PC-9 (cell line): ENCODE results near the gene NFATC1. TPM values are rescaled to one million over a fixed set of nuclear protein-coding genes. Genes with fewer than 3 reads are reported as not detected.

Source experiments
- BruUV-seq: library from RNA; stranded (reverse); fragments of 400-500 nt; replicated peaks from 2 replicates; lab custom pipeline; 2021; lab: Mats Ljungman, UMichigan
- CTCF ChIA-PET: fragments of 300-600 bp; sonication (Branson Sonifier 250); formaldehyde crosslinking; loops from one replicate; lab custom pipeline; 2022; ENCODE audit warnings: antibody characterized with exemption; lab: Charles Lee
- POLR2A ChIA-PET: fragments of 300-600 bp; sonication (Branson Sonifier 250); formaldehyde crosslinking; loops from one replicate; lab custom pipeline; 2022; ENCODE audit warnings: antibody characterized with exemption; ENCODE audit not compliant: unreplicated experiment; lab: Charles Lee
- DNase-seq, 2 experiments: peaks; one replicate each; pipeline versions ENCODE4 v3.0.0 to v3.0.0-alpha.2; 2015 to 2022; ENCODE audit warnings: mixed read lengths in 1 of 2
- H2AFZ ChIP-seq: fragments of 200-600 bp; sonication (generic); 2 replicates; pipeline ENCODE4 v1.8.1; 2017; ENCODE audit warnings: antibody characterized with exemption
- H3F3A ChIP-seq: fragments of 200-600 bp; sonication (generic); 2 replicates; pipeline ENCODE4 v1.8.1; 2017; ENCODE audit warnings: antibody characterized with exemption, mild to moderate bottlenecking, low read depth; ENCODE audit not compliant: insufficient read depth
- H3K27ac ChIP-seq: fragments of 200-600 bp; sonication (generic); 2 replicates; pipeline ENCODE4 v1.6.1; 2016; ENCODE audit warnings: mixed run types
- H3K27me3 ChIP-seq: fragments of 200-600 bp; sonication (generic); 2 replicates; pipeline ENCODE4 v1.6.1; 2016; ENCODE audit warnings: low read depth, mixed run types; ENCODE audit not compliant: insufficient read depth
- H3K36me3 ChIP-seq: fragments of 200-600 bp; sonication (generic); 2 replicates; pipeline ENCODE4 v1.6.1; 2016; ENCODE audit warnings: low read depth, mixed run types
- H3K4me1 ChIP-seq: fragments of 200-600 bp; sonication (generic); replicated peaks from 2 replicates; pipeline ENCODE4 v1.6.1; 2016; ENCODE audit warnings: mixed run types; ENCODE audit not compliant: insufficient read depth
- H3K4me2 ChIP-seq: fragments of 200-600 bp; sonication (generic); 2 replicates; pipeline ENCODE4 v1.6.1; 2017; ENCODE audit warnings: mixed run types
- H3K4me3 ChIP-seq: fragments of 200-600 bp; sonication (generic); 2 replicates; pipeline ENCODE4 v1.6.1; 2016; ENCODE audit warnings: mixed run types
- H3K79me2 ChIP-seq: fragments of 200-600 bp; sonication (generic); 2 replicates; pipeline ENCODE4 v1.6.1; 2017; ENCODE audit warnings: low read depth, mixed run types
- H3K9me2 ChIP-seq: fragments of 200-600 bp; sonication (generic); 2 replicates; pipeline ENCODE4 v1.8.1; 2017; ENCODE audit warnings: mild to moderate bottlenecking; ENCODE audit not compliant: insufficient read depth
- H3K9me3 ChIP-seq: fragments of 200-600 bp; sonication (generic); 2 replicates; pipeline ENCODE4 v1.8.1; 2016; ENCODE audit warnings: low read depth; ENCODE audit not compliant: insufficient read depth
- H4K20me1 ChIP-seq: fragments of 200-600 bp; sonication (generic); 2 replicates; pipeline ENCODE4 v1.8.1; 2017; ENCODE audit not compliant: insufficient read depth
- EZH2 ChIP-seq: fragments of 200-600 bp; sonication (generic); IDR thresholded peaks from 2 replicates; pipeline ENCODE4 v1.8.0; 2017; ENCODE audit warnings: antibody characterized with exemption, low read depth
- intact Hi-C: fragments of 100-400 bp; cut with micrococcal nuclease; formaldehyde crosslinking; loops from one replicate; pipeline ENCODE4 v1.10.0; 2022; ENCODE audit not compliant: unreplicated experiment
- total RNA-seq: library from RNA; stranded (reverse); gene quantifications from 2 replicates; pipeline ENCODE4 v1.2.3, GENCODE V29; 2021
- TF ChIP-seq, protein P1 (sequence below): fragments of 200-600 bp; sonication (generic); conservative IDR thresholded peaks from 2 replicates; pipeline ENCODE4 v1.6.1; 2017; ENCODE audit warnings: mixed run types, antibody characterized with exemption, mild to moderate bottlenecking, moderate library complexity

NFATC1 gene
- total RNA-seq, 1 experiment from 2014 or later: 2.6 TPM

DNA sequence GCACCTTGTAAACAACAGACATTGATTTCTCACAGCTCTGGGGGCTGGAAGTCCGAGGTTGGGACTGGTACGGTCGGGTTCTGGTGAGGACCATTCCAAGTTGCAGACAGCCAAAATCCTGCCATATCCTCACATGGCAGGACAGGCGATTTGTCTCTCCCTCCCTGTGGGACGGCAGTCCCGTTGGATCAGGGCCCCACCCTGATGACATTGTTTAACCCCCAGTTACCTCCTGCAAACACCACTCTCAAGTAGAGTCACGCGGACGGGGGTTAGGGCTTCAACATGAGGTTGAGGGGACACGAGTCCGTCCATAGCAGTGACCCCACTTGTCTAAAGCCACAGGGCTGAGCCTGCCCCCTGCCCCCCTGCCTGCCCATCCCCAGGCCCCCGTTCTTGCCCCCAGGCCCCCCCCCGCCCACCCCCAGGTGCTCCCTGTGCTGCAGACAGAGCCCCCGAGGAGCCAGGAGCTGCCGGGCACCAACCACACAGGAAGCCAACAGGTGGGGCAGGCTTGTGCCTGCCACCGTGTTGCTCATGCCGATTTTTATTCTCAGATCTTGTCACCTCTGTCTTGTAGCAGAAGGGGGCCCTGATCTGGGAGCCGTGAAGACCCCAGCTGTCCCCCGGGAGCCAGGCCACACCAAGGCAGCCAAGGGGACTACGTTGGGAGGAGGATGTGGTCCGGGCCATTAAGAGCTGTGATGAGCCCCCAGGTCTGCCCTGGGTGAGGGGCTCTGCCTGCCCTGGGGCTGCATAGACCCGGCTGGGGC lies 82.2 kb downstream of the NFATC1 start:
- Histone ChIP-seq H2AFZ (no peak overlapping the region), H3K79me2 (no peaks in the 10 kb centered on the region), H3K4me3 (no peak overlapping the region), H3K9me2 (no peaks in the 10 kb centered on the region), H4K20me1 (no peaks in the 10 kb centered on the region), H3K9me3 (no peaks in the 10 kb centered on the region), H3K27me3 (no peaks in the 10 kb centered on the region; the same call in 1 of the 2 replicates), H3K4me1 (no peaks in the 10 kb centered on the region), H3K36me3 (no peaks in the 10 kb centered on the region), H3K27ac (no peak overlapping the region), H3K4me2 (no peak overlapping the region), H3F3A (no peaks in the 10 kb centered on the region)
- TF ChIP-seq, protein P1, sequence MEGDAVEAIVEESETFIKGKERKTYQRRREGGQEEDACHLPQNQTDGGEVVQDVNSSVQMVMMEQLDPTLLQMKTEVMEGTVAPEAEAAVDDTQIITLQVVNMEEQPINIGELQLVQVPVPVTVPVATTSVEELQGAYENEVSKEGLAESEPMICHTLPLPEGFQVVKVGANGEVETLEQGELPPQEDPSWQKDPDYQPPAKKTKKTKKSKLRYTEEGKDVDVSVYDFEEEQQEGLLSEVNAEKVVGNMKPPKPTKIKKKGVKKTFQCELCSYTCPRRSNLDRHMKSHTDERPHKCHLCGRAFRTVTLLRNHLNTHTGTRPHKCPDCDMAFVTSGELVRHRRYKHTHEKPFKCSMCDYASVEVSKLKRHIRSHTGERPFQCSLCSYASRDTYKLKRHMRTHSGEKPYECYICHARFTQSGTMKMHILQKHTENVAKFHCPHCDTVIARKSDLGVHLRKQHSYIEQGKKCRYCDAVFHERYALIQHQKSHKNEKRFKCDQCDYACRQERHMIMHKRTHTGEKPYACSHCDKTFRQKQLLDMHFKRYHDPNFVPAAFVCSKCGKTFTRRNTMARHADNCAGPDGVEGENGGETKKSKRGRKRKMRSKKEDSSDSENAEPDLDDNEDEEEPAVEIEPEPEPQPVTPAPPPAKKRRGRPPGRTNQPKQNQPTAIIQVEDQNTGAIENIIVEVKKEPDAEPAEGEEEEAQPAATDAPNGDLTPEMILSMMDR: no peak
- no peak for TF ChIP-seq EZH2
- no TSS peak for BruUV-seq
- POLR2A ChIA-PET: no interaction called here
- no peak for DNase-seq
- CTCF ChIA-PET: no interaction called here
- intact Hi-C loops: no loop called here

DNA sequence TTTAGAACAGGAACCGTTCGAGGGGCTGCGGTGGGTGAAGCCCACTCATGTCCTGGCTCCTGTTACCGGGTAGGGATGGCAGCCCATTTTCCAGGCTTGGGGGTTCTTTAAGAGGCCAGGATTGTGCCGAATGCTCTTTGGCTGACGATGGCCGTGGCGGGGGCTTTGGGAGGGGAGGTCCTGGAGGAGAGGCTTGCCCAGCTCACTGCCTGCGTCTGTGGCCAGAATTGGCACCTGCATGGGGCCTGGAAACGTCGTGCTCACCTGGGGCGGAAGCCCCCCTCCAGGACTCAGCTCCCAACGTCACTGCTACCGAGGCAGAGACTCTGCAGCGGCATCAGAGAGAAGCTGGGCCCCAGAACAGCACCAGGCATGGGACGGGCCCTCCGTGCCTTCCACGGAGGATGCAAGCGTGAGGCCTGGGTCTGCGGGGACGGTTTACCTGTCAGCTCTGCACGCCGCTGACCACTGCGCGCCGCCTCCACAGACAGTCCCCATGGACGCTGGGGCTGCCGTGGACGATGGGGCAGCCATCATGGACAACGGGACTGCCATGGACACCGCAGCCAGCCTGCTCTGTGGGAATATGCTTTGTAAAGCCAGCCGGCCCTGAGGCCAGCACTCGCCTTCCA lies 82.9 kb downstream of the NFATC1 start:
- intact Hi-C loops: no loop called here
- Histone ChIP-seq H3K4me2 (no peak overlapping the region), H3K9me3 (no peaks in the 10 kb centered on the region), H3K27me3 (no peaks in the 10 kb centered on the region; the same call in 1 of the 2 replicates), H3K36me3 (no peaks in the 10 kb centered on the region), H3F3A (no peaks in the 10 kb centered on the region), H3K9me2 (no peaks in the 10 kb centered on the region), H2AFZ (no peak overlapping the region), H3K4me3 (no peak overlapping the region), H3K4me1 (no peaks in the 10 kb centered on the region), H4K20me1 (no peaks in the 10 kb centered on the region), H3K27ac (no peak overlapping the region), H3K79me2 (no peaks in the 10 kb centered on the region)
- ChIA-PET CTCF (no interaction called here), POLR2A (no interaction called here)
- no peak for DNase-seq
- no TSS peak for BruUV-seq
- no peak for TF ChIP-seq EZH2
- TF ChIP-seq, protein P1: no peak

DNA sequence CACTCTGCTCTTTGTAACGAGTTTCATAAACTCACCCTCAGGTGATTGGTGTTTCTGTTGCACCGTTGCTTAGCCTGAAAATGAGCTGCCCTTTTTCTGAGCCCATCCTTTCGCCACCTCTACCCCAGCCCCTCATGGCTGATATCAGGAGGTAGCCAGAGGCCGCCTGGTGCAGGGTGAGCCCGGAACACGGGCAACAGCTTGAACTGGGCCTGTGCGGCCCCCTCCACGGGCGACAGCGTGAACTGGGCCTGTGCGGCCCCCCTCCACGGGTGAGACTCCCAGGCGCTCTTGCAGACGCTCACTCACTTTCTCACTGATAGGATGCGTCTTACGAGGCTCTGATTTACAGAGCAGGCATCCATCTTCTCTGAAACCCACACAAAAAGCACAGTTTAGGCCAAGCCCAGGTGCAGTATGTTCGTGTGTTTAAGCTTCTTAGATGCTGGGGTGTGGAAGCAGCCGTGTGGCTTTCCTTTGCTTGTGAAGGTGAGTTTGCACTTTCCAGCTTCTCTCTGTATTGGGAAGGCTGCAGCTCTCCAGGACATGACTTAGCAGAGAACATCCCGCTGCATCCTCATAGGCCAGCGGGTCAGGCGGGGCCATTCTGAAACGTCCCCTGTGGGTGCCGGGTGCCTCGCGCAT lies 83.5 kb downstream of the NFATC1 start:
- CTCF ChIA-PET: no interaction called here

More for the DNA sequence above, 83.5 kb downstream of the NFATC1 start:
- intact Hi-C loops: no loop called here
- Histone ChIP-seq H3K9me3 (no peaks in the 10 kb centered on the region), H3F3A (no peaks in the 10 kb centered on the region), H3K9me2 (no peaks in the 10 kb centered on the region), H3K79me2 (no peaks in the 10 kb centered on the region), H3K27ac (no peak overlapping the region), H3K27me3 (no peaks in the 10 kb centered on the region; the same call in 1 of the 2 replicates), H4K20me1 (no peaks in the 10 kb centered on the region), H3K4me2 (no peak overlapping the region), H3K36me3 (no peaks in the 10 kb centered on the region), H2AFZ (no peak overlapping the region), H3K4me3 (no peak overlapping the region), H3K4me1 (no peaks in the 10 kb centered on the region)
- TF ChIP-seq, protein P1: no peak
- TF ChIP-seq EZH2: no peak
- DNase-seq: no peak
- POLR2A ChIA-PET: no interaction called here
- no TSS peak for BruUV-seq
